GM19239 (cell line): ENCODE results near the gene CPB2.

Experiments used
- DNase-seq: peaks from one replicate; pipeline ENCODE4 v3.0.0; 2011; ENCODE audit warnings: low spot score; ENCODE audit not compliant: insufficient read length
- FAIRE-seq: peaks from 2 replicates; lab custom pipeline; 2011; peaks lifted over from hg19 to GRCh38; lab: Jason Lieb, UNC

The CPB2 gene

GRCh38 chr13:46010148-46010547, 94.7 kb downstream of the CPB2 start:
- DNase-seq: no peak

GRCh38 chr13:46008631-46009030, 96.2 kb downstream of the CPB2 start:
- no peak for FAIRE-seq

More at GRCh38 chr13:46010148-46010547, 94.7 kb downstream of the CPB2 start:
- no peak for FAIRE-seq

GRCh38 chr13:46006688-46007452, 98.0 kb downstream of the CPB2 start:
- DNase-seq (no peak), FAIRE-seq (no peak)

More at GRCh38 chr13:46008631-46009030, 96.2 kb downstream of the CPB2 start:
- DNase-seq: no peak

GRCh38 chr13:46004491-46004890, 100.3 kb downstream of the CPB2 start:
- no peak for FAIRE-seq
- no peak for DNase-seq
